ENCODE measurements around the gene BCAR1. TPM values are rescaled to one million over a fixed set of nuclear protein-coding genes. Genes with fewer than 3 reads are reported as not detected.

The BCAR1 gene
- total and polyA plus RNA-seq, 2 of the 13 experiments (the other 11 are each of a cell fraction or from before 2014, with no cell fraction given) = 48.1 to 51.7 TPM

DNA sequence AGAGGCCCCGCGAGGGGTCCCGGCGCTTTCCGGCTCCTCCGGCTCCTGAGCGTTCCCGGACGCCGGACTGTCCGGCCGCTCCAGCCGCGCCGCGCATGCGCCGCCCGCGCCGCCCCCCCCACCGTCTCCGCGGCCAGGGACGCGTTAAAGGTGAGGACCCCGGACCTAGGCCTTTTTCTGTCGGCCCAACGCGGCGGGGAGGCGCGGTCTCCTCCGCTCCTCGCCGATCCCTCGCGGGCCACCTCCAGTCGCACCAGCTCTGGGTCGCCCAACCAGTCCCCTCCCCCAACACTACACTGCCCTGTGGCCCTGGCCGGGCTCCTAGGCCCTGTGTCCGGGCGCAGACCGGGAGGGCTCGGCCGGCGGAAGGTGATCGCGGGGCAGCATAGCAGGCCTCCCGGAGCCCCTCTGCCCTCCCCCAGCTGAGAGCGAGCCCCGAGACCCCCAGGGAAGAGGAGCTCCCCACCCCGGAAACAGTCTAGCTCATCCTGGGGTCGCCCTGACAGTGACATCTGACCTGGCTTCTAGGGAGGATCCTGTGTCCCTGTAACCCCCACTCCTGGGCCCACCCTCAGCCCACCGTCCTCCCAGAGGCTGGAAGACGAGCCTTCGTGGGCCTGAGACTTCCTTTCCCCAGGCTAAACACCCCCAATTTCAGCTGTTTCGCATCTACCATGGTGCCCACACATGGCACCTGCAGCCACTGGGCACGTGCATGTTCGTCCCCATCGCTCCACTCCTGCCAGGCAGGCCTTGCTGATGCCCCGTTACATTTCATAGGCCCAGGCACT is 14.7 kb upstream of the BCAR1 start (continued):
- TF ChIP-seq, protein P1, sequence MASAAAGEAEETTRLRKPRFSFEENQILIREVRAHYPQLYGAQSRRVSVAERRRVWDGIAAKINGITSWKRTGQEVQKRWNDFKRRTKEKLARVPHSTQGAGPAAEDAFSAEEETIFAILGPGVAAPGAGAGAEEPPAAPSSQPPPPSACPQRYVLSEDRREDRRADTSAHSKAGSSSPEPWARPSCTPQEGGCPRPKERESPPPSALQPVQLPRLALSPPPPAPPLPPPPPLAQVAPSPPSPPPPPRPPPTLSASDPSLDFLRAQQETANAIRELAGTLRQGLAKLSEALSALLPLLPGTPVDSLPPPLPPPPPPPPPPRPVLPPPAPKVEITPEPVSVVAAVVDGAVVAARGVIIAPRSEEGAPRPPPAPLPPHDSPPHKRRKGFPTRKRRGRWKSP (CRISPR knock-in tag; IDR thresholded peaks at IDR 0.05) = 0 out of 2 replicates have a peak, but pooled peaks have one; percentile 26
- TF ChIP-seq SOX6 (IDR thresholded peaks at IDR 0.05) (no peak), SOX6 (CRISPR knock-in tag; IDR thresholded peaks at IDR 0.05) (peak; percentile 60), GABPA (IDR thresholded peaks at IDR 0.05; ENCODE audit: low read depth, low read length) (no peak), GABPA (CRISPR knock-in tag; IDR thresholded peaks at IDR 0.05; ENCODE audit: low read depth) (no peak), ZNF432 (CRISPR knock-in tag; IDR thresholded peaks at IDR 0.05; ENCODE audit: borderline replicate concordance) (no peak), MXI1 (IDR thresholded peaks at IDR 0.05; ENCODE audit: borderline replicate concordance, low read depth, low read length) (peak; percentile 16; the same call in 1 of the 3 replicates), NR2C2 (CRISPR knock-in tag; IDR thresholded peaks at IDR 0.05; ENCODE audit: borderline replicate concordance) (peak; percentile 70; the same call in 1 of the 2 replicates), RFXANK (CRISPR knock-in tag; IDR thresholded peaks at IDR 0.05) (0 out of 2 replicates have a peak, but pooled peaks have one; percentile 53), PAX8 (CRISPR knock-in tag; IDR thresholded peaks at IDR 0.05; ENCODE audit: borderline replicate concordance) (no peak; the same call in 1 of the 2 replicates), U2AF1 (optimal IDR thresholded peaks at IDR 0.05; ENCODE audit: low read depth, low read length) (no peak), SMARCE1 (IDR thresholded peaks at IDR 0.05; ENCODE audit: borderline replicate concordance) (no peak), JARID2 (CRISPR knock-in tag; IDR thresholded peaks at IDR 0.05; ENCODE audit: insufficient replicate concordance) (peak; percentile 85), NCOR1 (IDR thresholded peaks at IDR 0.05; ENCODE audit: borderline replicate concordance, low read length) (no peak), ARNTL (CRISPR knock-in tag; IDR thresholded peaks at IDR 0.05) (peak; percentile 70)
- TF ChIP-seq, protein P2, sequence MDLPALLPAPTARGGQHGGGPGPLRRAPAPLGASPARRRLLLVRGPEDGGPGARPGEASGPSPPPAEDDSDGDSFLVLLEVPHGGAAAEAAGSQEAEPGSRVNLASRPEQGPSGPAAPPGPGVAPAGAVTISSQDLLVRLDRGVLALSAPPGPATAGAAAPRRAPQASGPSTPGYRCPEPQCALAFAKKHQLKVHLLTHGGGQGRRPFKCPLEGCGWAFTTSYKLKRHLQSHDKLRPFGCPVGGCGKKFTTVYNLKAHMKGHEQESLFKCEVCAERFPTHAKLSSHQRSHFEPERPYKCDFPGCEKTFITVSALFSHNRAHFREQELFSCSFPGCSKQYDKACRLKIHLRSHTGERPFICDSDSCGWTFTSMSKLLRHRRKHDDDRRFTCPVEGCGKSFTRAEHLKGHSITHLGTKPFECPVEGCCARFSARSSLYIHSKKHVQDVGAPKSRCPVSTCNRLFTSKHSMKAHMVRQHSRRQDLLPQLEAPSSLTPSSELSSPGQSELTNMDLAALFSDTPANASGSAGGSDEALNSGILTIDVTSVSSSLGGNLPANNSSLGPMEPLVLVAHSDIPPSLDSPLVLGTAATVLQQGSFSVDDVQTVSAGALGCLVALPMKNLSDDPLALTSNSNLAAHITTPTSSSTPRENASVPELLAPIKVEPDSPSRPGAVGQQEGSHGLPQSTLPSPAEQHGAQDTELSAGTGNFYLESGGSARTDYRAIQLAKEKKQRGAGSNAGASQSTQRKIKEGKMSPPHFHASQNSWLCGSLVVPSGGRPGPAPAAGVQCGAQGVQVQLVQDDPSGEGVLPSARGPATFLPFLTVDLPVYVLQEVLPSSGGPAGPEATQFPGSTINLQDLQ (CRISPR knock-in tag; IDR thresholded peaks at IDR 0.05) = peak; percentile 68; the same call in 1 of the 2 replicates
- TF ChIP-seq, protein P3, sequence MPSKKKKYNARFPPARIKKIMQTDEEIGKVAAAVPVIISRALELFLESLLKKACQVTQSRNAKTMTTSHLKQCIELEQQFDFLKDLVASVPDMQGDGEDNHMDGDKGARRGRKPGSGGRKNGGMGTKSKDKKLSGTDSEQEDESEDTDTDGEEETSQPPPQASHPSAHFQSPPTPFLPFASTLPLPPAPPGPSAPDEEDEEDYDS (CRISPR knock-in tag; IDR thresholded peaks at IDR 0.05) = peak; percentile 56; the same call in 1 of the 2 replicates
- TF ChIP-seq, protein P4, sequence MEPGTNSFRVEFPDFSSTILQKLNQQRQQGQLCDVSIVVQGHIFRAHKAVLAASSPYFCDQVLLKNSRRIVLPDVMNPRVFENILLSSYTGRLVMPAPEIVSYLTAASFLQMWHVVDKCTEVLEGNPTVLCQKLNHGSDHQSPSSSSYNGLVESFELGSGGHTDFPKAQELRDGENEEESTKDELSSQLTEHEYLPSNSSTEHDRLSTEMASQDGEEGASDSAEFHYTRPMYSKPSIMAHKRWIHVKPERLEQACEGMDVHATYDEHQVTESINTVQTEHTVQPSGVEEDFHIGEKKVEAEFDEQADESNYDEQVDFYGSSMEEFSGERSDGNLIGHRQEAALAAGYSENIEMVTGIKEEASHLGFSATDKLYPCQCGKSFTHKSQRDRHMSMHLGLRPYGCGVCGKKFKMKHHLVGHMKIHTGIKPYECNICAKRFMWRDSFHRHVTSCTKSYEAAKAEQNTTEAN (CRISPR knock-in tag; conservative IDR thresholded peaks at IDR 0.05) = peak; percentile 81
- TF ChIP-seq, protein P5, sequence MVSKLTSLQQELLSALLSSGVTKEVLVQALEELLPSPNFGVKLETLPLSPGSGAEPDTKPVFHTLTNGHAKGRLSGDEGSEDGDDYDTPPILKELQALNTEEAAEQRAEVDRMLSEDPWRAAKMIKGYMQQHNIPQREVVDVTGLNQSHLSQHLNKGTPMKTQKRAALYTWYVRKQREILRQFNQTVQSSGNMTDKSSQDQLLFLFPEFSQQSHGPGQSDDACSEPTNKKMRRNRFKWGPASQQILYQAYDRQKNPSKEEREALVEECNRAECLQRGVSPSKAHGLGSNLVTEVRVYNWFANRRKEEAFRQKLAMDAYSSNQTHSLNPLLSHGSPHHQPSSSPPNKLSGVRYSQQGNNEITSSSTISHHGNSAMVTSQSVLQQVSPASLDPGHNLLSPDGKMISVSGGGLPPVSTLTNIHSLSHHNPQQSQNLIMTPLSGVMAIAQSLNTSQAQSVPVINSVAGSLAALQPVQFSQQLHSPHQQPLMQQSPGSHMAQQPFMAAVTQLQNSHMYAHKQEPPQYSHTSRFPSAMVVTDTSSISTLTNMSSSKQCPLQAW (CRISPR knock-in tag; IDR thresholded peaks at IDR 0.05) = peak; percentile 45; the same call in 1 of the 2 replicates

All from HepG2 (cell line).